IMR-90 (cell line): ENCODE measurements around the gene IL18. TPM values are rescaled to one million over a fixed set of nuclear protein-coding genes. Genes with fewer than 3 reads are reported as not detected.

Experiments used
- ATAC-seq: fragments of 200-7000 bp; cut with Tn5 transposase; 2 replicates; pipeline ENCODE4 v1.9.1; 2020; ENCODE audit warnings: low read depth, mild to moderate bottlenecking, moderate library complexity
- BruUV-seq: library from RNA; stranded (reverse); fragments of 400-500 nt; replicated peaks from 2 replicates; lab custom pipeline; 2021; lab: Mats Ljungman, UMichigan
- CTCF ChIA-PET: fragments of 300-600 bp; formaldehyde crosslinking; extraction: SDS; loops from one replicate; lab custom pipeline; 2021; ENCODE audit warnings: antibody characterized with exemption; lab: Yijun Ruan, JAX
- POLR2A ChIA-PET: fragments of 300-600 bp; sonication (Branson Sonifier 250); formaldehyde crosslinking; loops from one replicate; lab custom pipeline; 2022; ENCODE audit warnings: antibody characterized with exemption; ENCODE audit not compliant: unreplicated experiment; lab: Charles Lee
- DNase-seq: peaks from one replicate; pipeline ENCODE4 v3.0.0; 2013
- H2AFZ ChIP-seq: replicated peaks from 2 replicates; pipeline ENCODE3; 2013; ENCODE audit warnings: low read length, mild to moderate bottlenecking; ENCODE audit not compliant: poor library complexity
- H2AK5ac ChIP-seq: 2 replicates; pipeline ENCODE4 v1.6.1; 2013; ENCODE audit warnings: low read depth, low read length, inconsistent platforms
- H2AK9ac ChIP-seq: replicated peaks from 2 replicates; pipeline ENCODE3; 2013; ENCODE audit warnings: mild to moderate bottlenecking, low read depth, low read length, moderate library complexity; ENCODE audit not compliant: poor library complexity
- H2BK120ac ChIP-seq: 2 replicates; pipeline ENCODE4 v1.6.1; 2013; ENCODE audit warnings: low read depth, low read length, inconsistent platforms
- H2BK15ac ChIP-seq: 3 replicates; pipeline ENCODE4 v1.6.1; 2013; ENCODE audit warnings: low read depth, low read length, inconsistent platforms
- H2BK20ac ChIP-seq: 2 replicates; pipeline ENCODE4 v1.6.1; 2013; ENCODE audit warnings: low read depth, mild to moderate bottlenecking, inconsistent platforms, low read length, moderate library complexity
- H2BK5ac ChIP-seq: 2 replicates; pipeline ENCODE4 v1.6.1; 2013; ENCODE audit warnings: mild to moderate bottlenecking, low read depth, low read length, inconsistent platforms; ENCODE audit not compliant: poor library complexity, severe bottlenecking
- H3K14ac ChIP-seq: replicated peaks from 2 replicates; pipeline ENCODE4 v1.6.1; 2013; ENCODE audit warnings: low read depth, low read length, inconsistent platforms
- H3K18ac ChIP-seq: 2 replicates; pipeline ENCODE4 v1.6.1; 2013; ENCODE audit warnings: low read depth, low read length, control low read depth
- H3K23ac ChIP-seq: 2 replicates; pipeline ENCODE4 v1.6.1; 2013; ENCODE audit warnings: low read depth, low read length, inconsistent platforms
- H3K27ac ChIP-seq: 2 replicates; pipeline ENCODE4 v1.5.1; 2013; ENCODE audit warnings: mild to moderate bottlenecking, control low read depth, low read length; ENCODE audit not compliant: insufficient read depth
- H3K27me3 ChIP-seq: 2 replicates; pipeline ENCODE4 v1.6.1; 2013; ENCODE audit warnings: low read length; ENCODE audit not compliant: control insufficient read depth, insufficient read depth
- H3K36me3 ChIP-seq: 2 replicates; pipeline ENCODE4 v1.6.1; 2013; ENCODE audit warnings: low read length, mixed read lengths; ENCODE audit not compliant: control insufficient read depth, insufficient read depth
- H3K4ac ChIP-seq: 2 replicates; pipeline ENCODE4 v1.6.1; 2013; ENCODE audit warnings: low read depth, low read length, inconsistent platforms
- H3K4me1 ChIP-seq: 2 replicates; pipeline ENCODE4 v1.6.1; 2013; ENCODE audit warnings: low read length, mixed read lengths; ENCODE audit not compliant: control insufficient read depth, insufficient read depth
- H3K4me2 ChIP-seq: 2 replicates; pipeline ENCODE4 v1.6.1; 2013; ENCODE audit warnings: low read depth, mild to moderate bottlenecking, control low read depth, low read length, moderate library complexity
- H3K4me3 ChIP-seq: 2 replicates; pipeline ENCODE4 v1.5.1; 2013; ENCODE audit warnings: low read depth, mild to moderate bottlenecking, control low read depth, low read length, moderate library complexity; ENCODE audit not compliant: insufficient read depth
- H3K56ac ChIP-seq: 2 replicates; pipeline ENCODE4 v1.6.1; 2013; ENCODE audit warnings: low read length, inconsistent platforms; ENCODE audit not compliant: insufficient read depth; ENCODE audit errors: extremely low read depth
- H3K79me1 ChIP-seq, 2 experiments: 2 replicates each; pipeline ENCODE4 v1.6.1; 2013; ENCODE audit warnings: low read length in 2 of 2, inconsistent platforms in 1 of 2, low read depth in 1 of 2
- H3K9ac ChIP-seq: 2 replicates; pipeline ENCODE4 v1.6.1; 2013; ENCODE audit warnings: low read depth, low read length, control low read depth
- H3K9me1 ChIP-seq: 2 replicates; pipeline ENCODE4 v1.6.1; 2013; ENCODE audit warnings: low read length, inconsistent platforms; ENCODE audit not compliant: insufficient read depth
- H3K9me3 ChIP-seq: 2 replicates; pipeline ENCODE4 v1.6.1; 2013; ENCODE audit warnings: low read length; ENCODE audit not compliant: control insufficient read depth, insufficient read depth
- H4K20me1 ChIP-seq: 2 replicates; pipeline ENCODE4 v1.6.1; 2013; ENCODE audit warnings: low read length, inconsistent platforms; ENCODE audit not compliant: insufficient read depth
- H4K5ac ChIP-seq: 2 replicates; pipeline ENCODE4 v1.6.1; 2013; ENCODE audit warnings: mild to moderate bottlenecking, low read depth, low read length, control low read depth
- H4K8ac ChIP-seq, 2 experiments: 2 replicates each; pipeline ENCODE4 v1.6.1; 2013; ENCODE audit warnings: low read depth in 2 of 2, low read length in 2 of 2, control low read depth in 1 of 2, inconsistent platforms in 1 of 2
- H4K91ac ChIP-seq: 2 replicates; pipeline ENCODE4 v1.6.1; 2013; ENCODE audit warnings: low read depth, low read length, inconsistent platforms; ENCODE audit not compliant: insufficient read depth
- FOS ChIP-seq: fragments of 150-350 bp; IDR thresholded peaks from 2 replicates; pipeline ENCODE4 v1.6.1; 2016; ENCODE audit warnings: low read depth, low read length
- NFE2L2 ChIP-seq: fragments of 150-350 bp; IDR thresholded peaks from 2 replicates; pipeline ENCODE4 v1.6.1; 2016; ENCODE audit warnings: low read depth, mild to moderate bottlenecking, low read length
- RAD21 ChIP-seq: IDR thresholded peaks from 2 replicates; pipeline ENCODE4 v1.6.1; 2012; ENCODE audit warnings: low read length, improper control_type of control experiment
- dilution Hi-C: fragments of 300-500 bp; cut with HindIII; formaldehyde crosslinking; loops from one replicate; pipeline ENCODE4 v1.14.3; 2018; ENCODE audit warnings: low sequenced_read_pairs; ENCODE audit not compliant: unreplicated experiment
- in situ Hi-C: fragments of 300-500 bp; cut with MboI; formaldehyde crosslinking; loops from 3 replicates; pipeline ENCODE4 v1.14.3; 2019; ENCODE audit warnings: low sequenced_read_pairs, inconsistent platforms, mixed read lengths
- intact Hi-C: fragments of 100-400 bp; cut with micrococcal nuclease; formaldehyde crosslinking; loops from 2 replicates; pipeline ENCODE4 v1.10.0; 2022
- polyA plus RNA-seq, 3 experiments: library from polyadenylated mRNA; depleted of rRNA; stranded (reverse); fragments of >200 nt; gene quantifications; 2 replicates each; pipeline ENCODE4 v1.2.3, GENCODE V29; 2012; ENCODE audit warnings: low replicate concordance in 1 of 3
- total RNA-seq: library from RNA; depleted of rRNA; stranded (reverse); fragments of >200 nt; gene quantifications from 2 replicates; pipeline ENCODE4 v1.2.3, GENCODE V29; 2012

Gene IL18
- total and polyA plus RNA-seq, 2 of the 4 experiments (the other 2 are of a cell fraction) = 0.54 to 0.96 TPM

- H3K9me1 ChIP-seq = no peaks in the 10 kb centered on the region
- H2AK5ac ChIP-seq = no peak overlapping the region
- BruUV-seq = no TSS peak
- ChIA-PET POLR2A (interaction anchor here (0.6 kb wide), 1 partner anchor 711 kb away, joined by 14 read pairs; no protein-coding TSS in a partner anchor), CTCF (no interaction called here)
- H2AK9ac ChIP-seq = no peak overlapping the region
- no peaks in the 10 kb centered on the region for H4K20me1 ChIP-seq
- no peak overlapping the region for H3K27ac ChIP-seq
- H3K14ac ChIP-seq = no peak overlapping the region
- no peak overlapping the region for H4K91ac ChIP-seq
- no peak overlapping the region for H2BK5ac ChIP-seq
- ATAC-seq (peak; percentile 46), DNase-seq (no peak)
- no peak overlapping the region for H4K8ac ChIP-seq
- in situ Hi-C loops = no loop called here
- TF ChIP-seq NFE2L2 (no peak), FOS (no peak), RAD21 (no peak)
- dilution Hi-C loops = no loop called here
- no peak overlapping the region for H3K56ac ChIP-seq
- H3K4ac ChIP-seq = no peak overlapping the region
- H3K27me3 ChIP-seq = no peaks in the 10 kb centered on the region
- intact Hi-C loops = no loop called here
- H4K5ac ChIP-seq = no peak overlapping the region
- no peaks in the 10 kb centered on the region for H3K9me3 ChIP-seq
- H3K9ac ChIP-seq = no peak overlapping the region
- H3K4me3 ChIP-seq = no peak overlapping the region
- no peak overlapping the region for H3K23ac ChIP-seq
- H3K18ac ChIP-seq = no peak overlapping the region
- H2BK120ac ChIP-seq = no peak overlapping the region
- no peaks in the 10 kb centered on the region for H3K79me1 ChIP-seq
- H2BK15ac ChIP-seq = no peak overlapping the region
- peaks cover 3% of the 10 kb centered on the region; the same call in 1 of the 2 replicates for H3K4me1 ChIP-seq
- no peak overlapping the region for H3K4me2 ChIP-seq
- H2AFZ ChIP-seq = no peak overlapping the region
- H2BK20ac ChIP-seq = no peak overlapping the region
- no peaks in the 10 kb centered on the region for H3K36me3 ChIP-seq
Measured at GRCh38 chr11:112185883-112186282, 22.0 kb upstream of the IL18 start.
